Measurements from ENCODE around the gene CACNG4.

GRCh38 chr17:67050066-67050465, 85.6 kb downstream of the CACNG4 start:
- TF ChIP-seq CTCF (IDR thresholded peaks at IDR 0.05) (no peak), POLR2A (IDR thresholded peaks at IDR 0.05; ENCODE audit: low read length) (no peak), MAZ (IDR thresholded peaks at IDR 0.05; ENCODE audit: borderline replicate concordance, low read depth, low read length) (no peak), ZC3H11A (IDR thresholded peaks at IDR 0.05) (no peak)

All from A549 (cell line).